ENCODE measurements around the gene ZC3H7A.

Gene ZC3H7A

DNA sequence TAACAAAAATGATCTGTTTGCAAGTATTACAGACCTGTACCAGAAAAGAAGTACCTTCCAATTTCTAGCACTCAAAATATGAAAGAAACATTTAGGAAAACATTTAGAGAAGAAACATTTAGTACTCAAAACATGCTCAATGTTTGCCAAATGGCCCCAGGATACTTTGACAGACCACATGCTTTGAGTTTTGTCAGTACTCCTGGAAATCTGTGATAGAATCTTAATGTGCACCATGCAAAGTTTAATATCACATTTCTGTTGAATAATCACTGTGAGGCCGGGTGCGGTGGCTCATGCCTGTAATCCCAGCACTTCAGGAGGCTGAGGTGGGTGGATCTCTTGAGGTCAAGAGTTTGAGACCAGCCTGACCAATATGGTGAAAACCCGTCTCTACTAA, 8.5 kb upstream of the ZC3H7A start:
- CTCF ChIA-PET: no interaction called here
- POLR2A ChIA-PET: no interaction called here
- TF ChIP-seq YY2 (tag by site-specific recombination; IDR thresholded peaks at IDR 0.05): no peak
- TF ChIP-seq ZNF623 (tag by site-specific recombination; IDR thresholded peaks at IDR 0.05): no peak
- no peak for TF ChIP-seq ZNF571 (tag by site-specific recombination; IDR thresholded peaks at IDR 0.05)
- no peak for TF ChIP-seq ZNF157 (tag by site-specific recombination; IDR thresholded peaks at IDR 0.05)
- TF ChIP-seq ZEB2 (tag by site-specific recombination; IDR thresholded peaks at IDR 0.05): no peak
- TF ChIP-seq, protein P1, sequence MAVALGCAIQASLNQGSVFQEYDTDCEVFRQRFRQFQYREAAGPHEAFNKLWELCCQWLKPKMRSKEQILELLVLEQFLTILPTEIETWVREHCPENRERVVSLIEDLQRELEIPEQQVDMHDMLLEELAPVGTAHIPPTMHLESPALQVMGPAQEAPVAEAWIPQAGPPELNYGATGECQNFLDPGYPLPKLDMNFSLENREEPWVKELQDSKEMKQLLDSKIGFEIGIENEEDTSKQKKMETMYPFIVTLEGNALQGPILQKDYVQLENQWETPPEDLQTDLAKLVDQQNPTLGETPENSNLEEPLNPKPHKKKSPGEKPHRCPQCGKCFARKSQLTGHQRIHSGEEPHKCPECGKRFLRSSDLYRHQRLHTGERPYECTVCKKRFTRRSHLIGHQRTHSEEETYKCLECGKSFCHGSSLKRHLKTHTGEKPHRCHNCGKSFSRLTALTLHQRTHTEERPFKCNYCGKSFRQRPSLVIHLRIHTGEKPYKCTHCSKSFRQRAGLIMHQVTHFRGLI (tag by site-specific recombination; IDR thresholded peaks at IDR 0.05): no peak
- TF ChIP-seq SP3 (tag by site-specific recombination; IDR thresholded peaks at IDR 0.05): no peak
- no peak for TF ChIP-seq ZNF19 (tag by site-specific recombination; IDR thresholded peaks at IDR 0.05; ENCODE audit: low read depth)
- TF ChIP-seq ZNF610 (tag by site-specific recombination; IDR thresholded peaks at IDR 0.05; ENCODE audit: borderline replicate concordance): no peak
- TF ChIP-seq SCRT1 (tag by site-specific recombination; IDR thresholded peaks at IDR 0.05; ENCODE audit: borderline replicate concordance): no peak
- TF ChIP-seq WT1 (tag by site-specific recombination; IDR thresholded peaks at IDR 0.05): no peak
- no peaks in the 10 kb centered on the region for H3K9me3 ChIP-seq (ENCODE audit: control insufficient read depth, insufficient read depth, low read depth, low read length)
- H3K4me3 ChIP-seq (ENCODE audit: low read depth, low read length): no peak overlapping the region
- H3K27ac ChIP-seq (ENCODE audit: extremely low read depth, low read depth, low read length): no peak overlapping the region
- no peaks in the 10 kb centered on the region for H3K36me3 ChIP-seq (ENCODE audit: control insufficient read depth in 2 of 2, insufficient read depth in 1 of 2, low read length in 2 of 2)
- H3K4me1 ChIP-seq (ENCODE audit: control insufficient read depth, insufficient read depth, low read length): no peaks in the 10 kb centered on the region

GRCh38 chr16:11801481-11802021, 4.5 kb upstream of the ZC3H7A start:
- Histone ChIP-seq H3K4me3 (ENCODE audit: low read depth, low read length) (no peak overlapping the region), H3K4me1 (ENCODE audit: control insufficient read depth, insufficient read depth, low read length) (peaks cover 5% of the 10 kb centered on the region; the same call in 1 of the 2 replicates), H3K27ac (ENCODE audit: extremely low read depth, low read depth, low read length) (no peak overlapping the region), H3K36me3 (ENCODE audit: control insufficient read depth in 2 of 2, insufficient read depth in 1 of 2, low read length in 2 of 2) (no peaks in the 10 kb centered on the region), H3K9me3 (ENCODE audit: control insufficient read depth, insufficient read depth, low read depth, low read length) (no peaks in the 10 kb centered on the region)
- TF ChIP-seq ZNF362 (tag by site-specific recombination; IDR thresholded peaks at IDR 0.05) (no peak), ZBTB6 (tag by site-specific recombination; IDR thresholded peaks at IDR 0.05) (no peak), ZNF133 (tag by site-specific recombination; IDR thresholded peaks at IDR 0.05) (no peak), ZNF132 (tag by site-specific recombination; IDR thresholded peaks at IDR 0.05; ENCODE audit: borderline replicate concordance) (no peak), ZNF274 (IDR thresholded peaks at IDR 0.05; ENCODE audit: low read length) (no peak), ZNF274 (tag by site-specific recombination; IDR thresholded peaks at IDR 0.05; ENCODE audit: borderline replicate concordance) (no peak), ZNF10 (tag by site-specific recombination; IDR thresholded peaks at IDR 0.05) (no peak)
- ChIA-PET POLR2A (interaction anchor here (0.6 kb wide), 1 partner anchor 464 kb away, joined by 3 read pairs; no protein-coding TSS in a partner anchor), CTCF (interaction anchor here (1.0 kb wide), 1 partner anchor 11 kb away, joined by 4 read pairs; no protein-coding TSS in a partner anchor)

DNA sequence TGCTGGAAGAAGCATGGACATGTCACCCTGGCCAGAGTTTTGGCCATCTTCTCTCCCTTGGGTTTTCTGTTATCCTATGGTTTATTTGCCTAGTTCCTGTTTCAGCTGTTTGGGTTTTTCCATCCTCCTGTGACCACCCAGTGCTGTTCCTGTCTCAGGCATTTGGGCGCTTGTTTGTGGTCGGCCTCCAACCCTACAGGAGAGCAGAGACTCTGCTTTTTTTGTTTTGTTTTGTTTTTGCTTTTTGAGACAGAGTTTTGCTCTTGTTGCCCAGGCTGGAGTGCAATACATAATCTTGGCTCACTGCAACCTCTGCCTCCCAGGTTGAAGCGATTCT, 3.3 kb upstream of the ZC3H7A start:
- Histone ChIP-seq H3K4me1 (ENCODE audit: control insufficient read depth, insufficient read depth, low read length) (peaks cover 5% of the 10 kb centered on the region; the same call in 1 of the 2 replicates), H3K36me3 (ENCODE audit: control insufficient read depth in 2 of 2, insufficient read depth in 1 of 2, low read length in 2 of 2) (peaks cover 0 to under 1% of the 10 kb centered on the region in 2 experiments; a peak in 2 of 3 replicates), H3K9me3 (ENCODE audit: control insufficient read depth, insufficient read depth, low read depth, low read length) (no peaks in the 10 kb centered on the region), H3K4me3 (ENCODE audit: low read depth, low read length) (no peak overlapping the region), H3K27ac (ENCODE audit: extremely low read depth, low read depth, low read length) (no peak overlapping the region)
- ChIA-PET CTCF (no interaction called here), POLR2A (no interaction called here)
- TF ChIP-seq ZXDB (tag by site-specific recombination; IDR thresholded peaks at IDR 0.05) (no peak), ZBTB6 (tag by site-specific recombination; IDR thresholded peaks at IDR 0.05) (no peak), ZNF792 (tag by site-specific recombination; IDR thresholded peaks at IDR 0.05) (no peak), ZNF639 (tag by site-specific recombination; IDR thresholded peaks at IDR 0.05) (no peak)
- TF ChIP-seq, protein P2, sequence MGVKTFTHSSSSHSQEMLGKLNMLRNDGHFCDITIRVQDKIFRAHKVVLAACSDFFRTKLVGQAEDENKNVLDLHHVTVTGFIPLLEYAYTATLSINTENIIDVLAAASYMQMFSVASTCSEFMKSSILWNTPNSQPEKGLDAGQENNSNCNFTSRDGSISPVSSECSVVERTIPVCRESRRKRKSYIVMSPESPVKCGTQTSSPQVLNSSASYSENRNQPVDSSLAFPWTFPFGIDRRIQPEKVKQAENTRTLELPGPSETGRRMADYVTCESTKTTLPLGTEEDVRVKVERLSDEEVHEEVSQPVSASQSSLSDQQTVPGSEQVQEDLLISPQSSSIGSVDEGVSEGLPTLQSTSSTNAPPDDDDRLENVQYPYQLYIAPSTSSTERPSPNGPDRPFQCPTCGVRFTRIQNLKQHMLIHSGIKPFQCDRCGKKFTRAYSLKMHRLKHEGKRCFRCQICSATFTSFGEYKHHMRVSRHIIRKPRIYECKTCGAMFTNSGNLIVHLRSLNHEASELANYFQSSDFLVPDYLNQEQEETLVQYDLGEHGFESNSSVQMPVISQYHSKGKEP (tag by site-specific recombination; IDR thresholded peaks at IDR 0.05): no peak
- TF ChIP-seq, protein P3, sequence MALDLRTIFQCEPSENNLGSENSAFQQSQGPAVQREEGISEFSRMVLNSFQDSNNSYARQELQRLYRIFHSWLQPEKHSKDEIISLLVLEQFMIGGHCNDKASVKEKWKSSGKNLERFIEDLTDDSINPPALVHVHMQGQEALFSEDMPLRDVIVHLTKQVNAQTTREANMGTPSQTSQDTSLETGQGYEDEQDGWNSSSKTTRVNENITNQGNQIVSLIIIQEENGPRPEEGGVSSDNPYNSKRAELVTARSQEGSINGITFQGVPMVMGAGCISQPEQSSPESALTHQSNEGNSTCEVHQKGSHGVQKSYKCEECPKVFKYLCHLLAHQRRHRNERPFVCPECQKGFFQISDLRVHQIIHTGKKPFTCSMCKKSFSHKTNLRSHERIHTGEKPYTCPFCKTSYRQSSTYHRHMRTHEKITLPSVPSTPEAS (tag by site-specific recombination; IDR thresholded peaks at IDR 0.05): no peak
